KMS-11 (cell line): ENCODE measurements around the gene PMEPA1.

Experiments used
- H2AFZ ChIP-seq: fragments of 200-600 bp; sonication (generic); 2 replicates; pipeline ENCODE4 v1.6.1; 2016; ENCODE audit warnings: antibody characterized with exemption, mixed run types, low read depth
- H3K27ac ChIP-seq: fragments of 200-600 bp; sonication (generic); 2 replicates; pipeline ENCODE4 v1.6.1; 2016; ENCODE audit warnings: mild to moderate bottlenecking, mixed run types
- H3K27me3 ChIP-seq: fragments of 200-600 bp; sonication (generic); 2 replicates; pipeline ENCODE4 v1.6.1; 2017; ENCODE audit warnings: mild to moderate bottlenecking, low read depth, mixed run types, moderate library complexity; ENCODE audit not compliant: insufficient read depth
- H3K36me3 ChIP-seq: fragments of 200-600 bp; sonication (generic); 2 replicates; pipeline ENCODE4 v1.6.1; 2017; ENCODE audit warnings: mild to moderate bottlenecking, mixed run types; ENCODE audit not compliant: insufficient read depth
- H3K4me1 ChIP-seq: fragments of 200-600 bp; sonication (generic); 2 replicates; pipeline ENCODE4 v1.6.1; 2016; ENCODE audit warnings: mild to moderate bottlenecking, low read depth, mixed run types; ENCODE audit not compliant: poor library complexity, severe bottlenecking
- H3K4me2 ChIP-seq: fragments of 200-600 bp; sonication (generic); 2 replicates; pipeline ENCODE4 v1.7.0; 2016; ENCODE audit warnings: mild to moderate bottlenecking, mixed run types
- H3K4me3 ChIP-seq: fragments of 200-600 bp; sonication (generic); IDR thresholded peaks from 2 replicates; pipeline ENCODE4 v1.6.1; 2017; ENCODE audit warnings: low read depth, low read length, mixed read lengths; ENCODE audit not compliant: insufficient read depth
- H3K79me2 ChIP-seq: fragments of 200-600 bp; sonication (generic); 2 replicates; pipeline ENCODE4 v1.6.1; 2016; ENCODE audit warnings: low read depth, mixed run types; ENCODE audit not compliant: insufficient read depth
- H3K9ac ChIP-seq: fragments of 200-600 bp; sonication (generic); 2 replicates; pipeline ENCODE4 v1.6.1; 2016; ENCODE audit warnings: mild to moderate bottlenecking, mixed run types
- H4K20me1 ChIP-seq: fragments of 200-600 bp; sonication (generic); 2 replicates; pipeline ENCODE4 v1.6.1; 2016; ENCODE audit warnings: mild to moderate bottlenecking, mixed run types; ENCODE audit not compliant: insufficient read depth
- TF ChIP-seq, protein P1 (sequence below): fragments of 200-600 bp; sonication (generic); conservative IDR thresholded peaks from 2 replicates; pipeline ENCODE4 v1.6.1; 2017; ENCODE audit warnings: low read depth, mild to moderate bottlenecking, antibody characterized with exemption, low read length, moderate library complexity, mixed read lengths

The PMEPA1 gene

DNA sequence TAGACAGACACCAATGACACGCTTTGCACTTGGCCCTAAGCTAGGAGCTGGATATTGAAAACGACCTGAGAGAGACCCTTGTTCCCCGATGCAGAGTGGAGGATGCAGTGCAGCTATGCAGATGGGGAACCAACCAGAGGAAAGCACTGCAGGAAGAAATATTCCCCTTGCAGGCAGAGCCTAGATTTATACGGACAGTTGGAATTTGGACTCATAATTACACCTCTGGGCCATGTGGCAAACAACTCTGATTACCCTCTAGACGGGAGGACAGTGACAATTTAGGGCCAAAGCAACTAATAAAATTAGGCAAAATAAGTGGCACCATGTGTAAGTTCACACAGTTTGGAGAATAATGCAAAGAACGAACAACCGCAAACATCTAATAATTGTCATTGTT lies 12.3 kb downstream of the PMEPA1 start:
- TF ChIP-seq, protein P1, sequence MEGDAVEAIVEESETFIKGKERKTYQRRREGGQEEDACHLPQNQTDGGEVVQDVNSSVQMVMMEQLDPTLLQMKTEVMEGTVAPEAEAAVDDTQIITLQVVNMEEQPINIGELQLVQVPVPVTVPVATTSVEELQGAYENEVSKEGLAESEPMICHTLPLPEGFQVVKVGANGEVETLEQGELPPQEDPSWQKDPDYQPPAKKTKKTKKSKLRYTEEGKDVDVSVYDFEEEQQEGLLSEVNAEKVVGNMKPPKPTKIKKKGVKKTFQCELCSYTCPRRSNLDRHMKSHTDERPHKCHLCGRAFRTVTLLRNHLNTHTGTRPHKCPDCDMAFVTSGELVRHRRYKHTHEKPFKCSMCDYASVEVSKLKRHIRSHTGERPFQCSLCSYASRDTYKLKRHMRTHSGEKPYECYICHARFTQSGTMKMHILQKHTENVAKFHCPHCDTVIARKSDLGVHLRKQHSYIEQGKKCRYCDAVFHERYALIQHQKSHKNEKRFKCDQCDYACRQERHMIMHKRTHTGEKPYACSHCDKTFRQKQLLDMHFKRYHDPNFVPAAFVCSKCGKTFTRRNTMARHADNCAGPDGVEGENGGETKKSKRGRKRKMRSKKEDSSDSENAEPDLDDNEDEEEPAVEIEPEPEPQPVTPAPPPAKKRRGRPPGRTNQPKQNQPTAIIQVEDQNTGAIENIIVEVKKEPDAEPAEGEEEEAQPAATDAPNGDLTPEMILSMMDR, result no peak
- Histone ChIP-seq H3K4me1 (no peaks in the 10 kb centered on the region), H3K27me3 (no peaks in the 10 kb centered on the region), H4K20me1 (no peaks in the 10 kb centered on the region), H3K9ac (no peak overlapping the region), H3K79me2 (no peaks in the 10 kb centered on the region; the same call in 1 of the 2 replicates), H3K4me2 (no peak overlapping the region), H3K36me3 (no peaks in the 10 kb centered on the region), H3K4me3 (no peak overlapping the region), H3K27ac (no peak overlapping the region), H2AFZ (no peak overlapping the region)

DNA sequence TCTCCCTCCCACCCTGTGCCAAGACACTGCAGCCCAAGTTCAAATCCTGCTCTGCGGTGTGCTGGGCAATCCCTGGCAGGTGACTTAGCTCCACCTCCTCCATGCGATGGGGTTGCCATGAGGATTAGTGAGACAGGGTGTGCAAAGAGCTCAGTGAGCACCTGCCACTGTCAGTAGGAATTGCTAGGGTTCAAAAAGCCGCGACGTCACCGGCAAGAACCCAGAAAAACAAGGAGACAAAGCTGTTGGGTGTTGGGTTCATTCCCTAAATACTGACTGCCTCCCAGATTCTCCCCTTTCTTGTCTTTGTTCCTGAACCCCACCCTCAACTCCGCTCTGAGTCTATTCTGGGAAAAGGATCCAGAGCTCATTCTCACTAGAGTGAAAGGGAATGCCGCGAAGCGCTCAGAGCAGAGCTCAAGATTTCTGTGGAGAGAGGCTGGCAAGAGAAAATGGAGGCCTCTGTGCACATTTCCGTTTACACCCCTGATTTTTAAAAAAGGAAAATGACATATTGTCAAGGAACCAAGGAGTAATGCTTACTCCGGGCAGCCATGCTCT lies 13.3 kb downstream of the PMEPA1 start:
- Histone ChIP-seq H3K4me2 (no peak overlapping the region), H3K4me3 (no peak overlapping the region), H3K27me3 (no peaks in the 10 kb centered on the region), H4K20me1 (no peaks in the 10 kb centered on the region), H3K79me2 (no peaks in the 10 kb centered on the region), H2AFZ (no peak overlapping the region), H3K4me1 (no peaks in the 10 kb centered on the region), H3K36me3 (no peaks in the 10 kb centered on the region), H3K27ac (no peak overlapping the region), H3K9ac (no peak overlapping the region)
- TF ChIP-seq, protein P1, result no peak

DNA sequence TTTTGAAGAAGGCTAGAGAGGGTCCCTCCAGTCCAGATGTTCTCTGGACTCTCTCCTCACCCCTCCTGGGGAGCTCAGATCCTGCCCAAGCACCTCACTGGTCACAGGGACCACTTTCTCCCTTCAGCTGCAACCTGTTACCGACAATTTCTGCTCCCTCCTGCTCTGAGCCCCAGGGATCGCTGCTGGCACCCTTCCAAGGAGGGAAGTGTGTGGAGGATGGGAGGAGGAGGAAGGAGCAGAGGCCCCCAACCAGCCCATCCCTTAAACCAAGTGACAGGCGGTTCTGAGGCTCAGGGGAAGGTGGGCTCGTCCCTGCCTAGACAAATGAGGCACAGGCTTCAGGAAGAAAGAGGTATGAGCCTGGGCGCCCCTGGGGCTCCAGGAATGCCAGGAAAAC lies 13.9 kb downstream of the PMEPA1 start:
- Histone ChIP-seq H3K36me3 (no peaks in the 10 kb centered on the region), H3K79me2 (no peaks in the 10 kb centered on the region), H4K20me1 (no peaks in the 10 kb centered on the region), H2AFZ (no peak overlapping the region), H3K4me1 (no peaks in the 10 kb centered on the region), H3K4me3 (no peak overlapping the region), H3K27ac (no peak overlapping the region), H3K4me2 (no peak overlapping the region), H3K9ac (no peak overlapping the region), H3K27me3 (no peaks in the 10 kb centered on the region)
- TF ChIP-seq, protein P1, result no peak

DNA sequence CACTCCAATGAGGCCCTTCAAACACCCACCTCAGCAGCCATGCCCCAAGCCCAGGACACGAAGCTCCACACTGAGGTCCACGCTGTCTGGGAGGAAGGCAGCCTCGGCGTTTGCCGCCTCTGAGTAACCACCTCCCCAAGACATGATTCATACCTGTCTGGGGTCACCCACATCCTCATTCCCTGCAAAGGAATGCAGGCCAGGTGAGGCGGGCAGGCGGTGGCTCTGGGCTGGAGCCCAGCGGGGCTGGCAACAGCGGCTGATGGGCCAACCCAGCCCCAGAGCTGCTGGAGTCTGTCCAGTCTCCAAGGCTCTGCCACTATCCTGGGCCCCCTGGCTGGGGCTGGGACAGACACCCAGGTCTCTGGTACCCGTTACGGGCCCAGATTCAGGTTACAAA lies 14.8 kb downstream of the PMEPA1 start:
- Histone ChIP-seq H2AFZ (no peak overlapping the region), H3K27ac (no peak overlapping the region), H3K27me3 (no peaks in the 10 kb centered on the region), H3K9ac (no peak overlapping the region), H4K20me1 (no peaks in the 10 kb centered on the region), H3K4me1 (no peaks in the 10 kb centered on the region), H3K4me2 (no peak overlapping the region), H3K36me3 (no peaks in the 10 kb centered on the region), H3K4me3 (no peak overlapping the region), H3K79me2 (no peaks in the 10 kb centered on the region)
- TF ChIP-seq, protein P1, result no peak
